Activated naive CD4-positive, alpha-beta T cell treated with anti-CD3 and anti-CD28 coated beads for 36 hours (primary cell): ENCODE measurements around the gene IKZF3. TPM values are rescaled to one million over a fixed set of nuclear protein-coding genes. Genes with fewer than 3 reads are reported as not detected.
"Not testable (repeated sequence)": the region's sequence is repeated elsewhere in the genome, so short reads cannot be mapped to it uniquely, and the experiment has no call there.

ENCODE experiments used
- CTCF ChIA-PET: fragments of 350-600 bp; sonication (Branson Sonifier 250); formaldehyde crosslinking; loops from one replicate; lab custom pipeline; 2021; ENCODE audit warnings: antibody characterized with exemption; lab: Charles Lee
- DNase-seq: peaks from one replicate; pipeline ENCODE4 v3.0.0-alpha.2; 2020
- H3K27ac Mint-ChIP-seq: one replicate; pipeline ENCODE4 v1.8.0; 2021; ENCODE audit warnings: mild to moderate bottlenecking, mixed read lengths
- H3K27me3 Mint-ChIP-seq: one replicate; pipeline ENCODE4 v1.8.0; 2021; ENCODE audit warnings: low read depth, mixed read lengths
- H3K36me3 Mint-ChIP-seq: one replicate; pipeline ENCODE4 v1.8.0; 2021; ENCODE audit warnings: low read depth, mixed read lengths
- H3K4me1 Mint-ChIP-seq: one replicate; pipeline ENCODE4 v1.8.0; 2021; ENCODE audit warnings: low read depth, mixed read lengths
- H3K4me3 Mint-ChIP-seq: one replicate; pipeline ENCODE4 v1.8.0; 2021; ENCODE audit warnings: mild to moderate bottlenecking, moderate library complexity, mixed read lengths
- H3K9me3 Mint-ChIP-seq: one replicate; pipeline ENCODE4 v1.8.0; 2021; ENCODE audit warnings: mixed read lengths
- intact Hi-C: fragments of 100-400 bp; cut with micrococcal nuclease; formaldehyde crosslinking; loops from one replicate; pipeline ENCODE4 v1.15.1; 2023
- total RNA-seq, 2 experiments: library from RNA; stranded (reverse); gene quantifications; one replicate each; pipeline ENCODE4 v1.2.3, GENCODE V29; 2021

Gene IKZF3
- total RNA-seq, 2 experiments from 2014 or later: 34.2 to 36.1 TPM

GRCh38 chr17:39751016-39751543 is 113.0 kb downstream of the IKZF3 start:
- no peak overlapping the region for H3K27ac Mint-ChIP-seq
- no peaks in the 10 kb centered on the region for H3K36me3 Mint-ChIP-seq
- intact Hi-C loops: loop anchor here (5.0 kb wide), 2 partner anchors 289 to 349 kb away; partner anchors contain the start of genes CDK12 and FBXL20
- no peaks in the 10 kb centered on the region for H3K9me3 Mint-ChIP-seq
- peaks cover 29% of the 10 kb centered on the region for H3K4me1 Mint-ChIP-seq
- H3K27me3 Mint-ChIP-seq: no peaks in the 10 kb centered on the region
- DNase-seq: no peak
- no peak overlapping the region for H3K4me3 Mint-ChIP-seq
- CTCF ChIA-PET: interaction anchor here (0.8 to 0.9 kb wide), 2 partner anchors 120 to 128 kb away, joined by 3 to 4 read pairs; no protein-coding TSS in a partner anchor

DNA sequence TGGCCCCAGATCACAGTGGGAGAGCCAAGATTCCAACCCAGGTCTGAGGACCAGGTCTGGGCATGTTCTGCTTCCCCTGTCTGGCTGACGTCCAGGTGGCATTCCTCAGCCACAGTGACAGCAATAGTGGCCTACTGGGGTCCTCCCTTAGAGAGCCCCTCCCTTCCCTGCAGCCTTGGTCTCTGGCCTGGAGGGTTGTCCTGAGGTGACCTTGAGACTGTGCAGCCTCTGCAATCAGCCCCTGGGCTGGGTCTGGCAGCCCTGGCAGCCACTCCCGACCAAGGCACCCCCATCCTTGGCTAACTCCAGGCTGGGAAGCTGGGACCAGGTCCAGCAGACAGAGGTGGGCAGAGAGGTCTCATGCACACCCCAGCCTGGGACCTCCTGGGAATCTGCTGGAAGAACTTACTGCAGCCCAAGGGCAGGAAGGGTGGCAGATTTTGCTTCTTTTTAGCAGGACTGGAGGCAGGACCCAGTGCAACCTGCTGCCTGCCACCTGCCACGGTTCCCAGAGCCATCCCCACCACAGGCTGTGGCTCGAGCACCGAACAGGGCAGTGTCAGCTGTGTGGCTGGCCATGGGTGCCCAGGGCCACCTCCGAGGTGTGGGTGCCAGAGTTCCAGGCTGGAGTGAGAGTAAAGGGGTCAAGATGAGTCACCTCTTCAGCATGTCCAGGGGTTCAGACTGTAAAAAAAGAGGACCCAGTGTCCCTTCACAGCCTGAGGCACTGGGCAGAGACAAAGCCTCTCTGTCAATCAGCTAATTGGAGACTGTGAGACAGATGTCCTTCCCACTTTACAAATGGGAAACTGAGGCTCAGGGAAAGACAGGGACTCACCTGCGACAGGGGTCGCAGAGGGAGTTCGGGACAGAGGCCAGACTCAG is 113.7 kb downstream of the IKZF3 start:
- Mint-ChIP-seq H3K27me3 (no peaks in the 10 kb centered on the region), H3K9me3 (no peaks in the 10 kb centered on the region), H3K27ac (no peak overlapping the region), H3K4me1 (peaks cover 22% of the 10 kb centered on the region), H3K4me3 (no peak overlapping the region), H3K36me3 (no peaks in the 10 kb centered on the region)
- intact Hi-C loops: loop anchor here (5.0 kb wide), 2 partner anchors 288 to 348 kb away; partner anchors contain the start of genes CDK12 and FBXL20
- DNase-seq: no peak
- CTCF ChIA-PET: interaction anchor here (0.9 to 1.1 kb wide), 2 partner anchors 82 to 127 kb away, joined by 3 to 4 read pairs; partner anchors contain the start of gene PNMT

GRCh38 chr17:39748444-39749034 is 115.6 kb downstream of the IKZF3 start:
- H3K9me3 Mint-ChIP-seq, H3K27me3 Mint-ChIP-seq, DNase-seq, intact Hi-C loops, H3K36me3 Mint-ChIP-seq, H3K4me3 Mint-ChIP-seq, H3K27ac Mint-ChIP-seq: not testable (repeated sequence)
- H3K4me1 Mint-ChIP-seq: peaks cover 15% of the 10 kb centered on the region
- CTCF ChIA-PET: interaction anchor here (1.0 to 1.6 kb wide), 2 partner anchors 18 to 127 kb away, joined by 3 to 4 read pairs; partner anchors contain the start of gene MIEN1

DNA sequence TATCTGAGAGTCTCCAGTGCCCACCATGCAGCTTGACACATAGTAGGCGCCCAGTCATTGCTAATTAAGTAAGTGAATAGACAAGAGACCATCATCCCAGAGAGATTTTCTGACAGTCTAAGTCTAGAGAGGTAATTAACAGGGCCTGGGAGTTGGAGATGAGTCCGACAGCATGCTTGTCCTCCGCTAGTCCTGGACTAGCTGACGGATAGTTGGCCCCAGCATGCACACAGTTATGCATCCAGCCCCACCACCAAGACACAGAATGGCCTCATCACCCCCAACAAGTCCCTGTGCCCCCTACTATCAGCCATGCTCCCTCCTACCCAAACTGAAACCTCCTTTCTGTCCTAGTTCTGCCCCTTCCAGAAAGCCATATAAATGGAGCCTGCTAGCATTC is 116.4 kb downstream of the IKZF3 start:
- CTCF ChIA-PET: interaction anchor here (1.6 kb wide), 1 partner anchor 18 kb away, joined by 4 read pairs; the partner anchor contains the start of gene MIEN1
- intact Hi-C loops: no loop called here
- Mint-ChIP-seq H3K9me3 (no peaks in the 10 kb centered on the region), H3K4me3 (no peak overlapping the region), H3K27ac (no peak overlapping the region), H3K27me3 (no peaks in the 10 kb centered on the region), H3K36me3 (no peaks in the 10 kb centered on the region), H3K4me1 (peaks cover 8% of the 10 kb centered on the region)
- no peak for DNase-seq

DNA sequence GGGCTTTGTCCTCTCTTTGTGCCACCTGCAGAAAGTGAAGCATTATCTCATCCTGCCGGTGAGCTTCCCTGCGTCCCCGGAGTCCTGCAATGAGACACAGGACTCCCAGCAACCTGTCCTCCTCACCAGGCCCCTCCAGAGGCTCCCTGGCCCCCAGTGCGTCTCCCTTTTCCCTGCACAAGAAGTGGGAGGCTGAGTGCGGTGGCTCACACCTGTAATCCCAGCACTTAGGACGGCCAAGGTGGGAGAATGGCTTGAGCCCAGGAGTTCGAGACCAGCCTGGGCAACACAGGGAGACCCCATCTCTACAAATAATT is 118.0 kb downstream of the IKZF3 start:
- H3K36me3 Mint-ChIP-seq: no peaks in the 10 kb centered on the region
- H3K27me3 Mint-ChIP-seq: no peaks in the 10 kb centered on the region
- CTCF ChIA-PET: no interaction called here
- H3K4me1 Mint-ChIP-seq: no peaks in the 10 kb centered on the region
- H3K9me3 Mint-ChIP-seq: no peaks in the 10 kb centered on the region
- H3K27ac Mint-ChIP-seq: no peak overlapping the region
- no peak for DNase-seq
- no peak overlapping the region for H3K4me3 Mint-ChIP-seq
- intact Hi-C loops: no loop called here

- Mint-ChIP-seq H3K27ac (no peak overlapping the region), H3K9me3 (no peaks in the 10 kb centered on the region), H3K27me3 (peaks cover 2% of the 10 kb centered on the region), H3K4me3 (no peak overlapping the region), H3K4me1 (peaks cover under 1% of the 10 kb centered on the region), H3K36me3 (no peaks in the 10 kb centered on the region)
- CTCF ChIA-PET: no interaction called here
- DNase-seq: no peak
- intact Hi-C loops: no loop called here
Measured at GRCh38 chr17:39745335-39746144, 118.6 kb downstream of the IKZF3 start.

DNA sequence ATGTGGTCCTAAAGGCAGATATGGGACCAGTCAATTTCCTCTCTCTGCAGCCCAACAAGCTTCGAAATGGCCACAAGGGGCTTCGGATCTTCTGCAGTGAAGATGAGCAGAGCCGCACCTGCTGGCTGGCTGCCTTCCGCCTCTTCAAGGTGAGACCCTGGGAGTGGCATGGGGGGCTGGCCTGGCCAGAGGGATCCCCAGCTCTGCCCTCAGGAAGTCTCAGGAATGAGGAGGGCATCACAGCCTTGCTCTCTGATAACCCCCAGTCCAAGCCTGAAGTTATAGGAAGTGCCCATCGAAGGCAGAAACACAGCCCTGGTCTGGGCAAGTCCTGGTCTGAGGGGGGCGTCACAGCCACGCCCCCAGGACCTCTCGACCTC is 119.3 kb downstream of the IKZF3 start:
- H3K4me3 Mint-ChIP-seq: no peak overlapping the region

GRCh38 chr17:39744075-39744835 is 119.9 kb downstream of the IKZF3 start:
- intact Hi-C loops: no loop called here
- no peaks in the 10 kb centered on the region for H3K9me3 Mint-ChIP-seq
- no peak overlapping the region for H3K27ac Mint-ChIP-seq
- H3K27me3 Mint-ChIP-seq: peaks cover 6% of the 10 kb centered on the region
- H3K4me1 Mint-ChIP-seq: peaks cover 11% of the 10 kb centered on the region
- CTCF ChIA-PET: no interaction called here
- no peak for DNase-seq
- H3K4me3 Mint-ChIP-seq: no peak overlapping the region
- no peaks in the 10 kb centered on the region for H3K36me3 Mint-ChIP-seq

More for the DNA sequence above, 119.3 kb downstream of the IKZF3 start:
- H3K36me3 Mint-ChIP-seq: no peaks in the 10 kb centered on the region
- peaks cover 8% of the 10 kb centered on the region for H3K4me1 Mint-ChIP-seq
- no peaks in the 10 kb centered on the region for H3K9me3 Mint-ChIP-seq
- DNase-seq: no peak
- intact Hi-C loops: no loop called here
- no peak overlapping the region for H3K27ac Mint-ChIP-seq
- peaks cover 6% of the 10 kb centered on the region for H3K27me3 Mint-ChIP-seq
- CTCF ChIA-PET: no interaction called here

DNA sequence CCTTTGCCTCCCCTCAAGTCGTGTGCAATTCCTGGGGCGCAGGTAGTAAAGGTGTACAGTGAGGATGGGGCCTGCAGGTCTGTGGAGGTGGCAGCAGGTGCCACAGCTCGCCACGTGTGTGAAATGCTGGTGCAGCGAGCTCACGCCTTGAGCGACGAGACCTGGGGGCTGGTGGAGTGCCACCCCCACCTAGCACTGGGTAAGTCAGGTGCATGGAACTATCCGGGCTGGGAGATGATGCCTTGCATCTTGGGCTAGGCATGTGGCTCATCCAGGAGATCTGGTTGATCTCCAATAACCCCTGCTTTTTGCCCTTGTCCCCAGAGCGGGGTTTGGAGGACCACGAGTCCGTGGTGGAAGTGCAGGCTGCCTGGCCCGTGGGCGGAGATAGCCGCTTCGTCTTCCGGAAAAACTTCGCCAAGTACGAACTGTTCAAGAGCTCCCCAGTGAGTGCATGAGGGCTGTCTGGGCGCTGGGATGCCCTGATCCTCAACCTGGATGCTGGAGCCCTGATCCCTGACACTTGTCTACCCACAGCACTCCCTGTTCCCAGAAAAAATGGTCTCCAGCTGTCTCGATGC is 121.2 kb downstream of the IKZF3 start:
- Mint-ChIP-seq H3K36me3 (no peaks in the 10 kb centered on the region), H3K4me3 (no peak overlapping the region), H3K27ac (no peak overlapping the region), H3K9me3 (no peaks in the 10 kb centered on the region), H3K27me3 (peaks cover 12% of the 10 kb centered on the region), H3K4me1 (peaks cover 20% of the 10 kb centered on the region)
- CTCF ChIA-PET: interaction anchor here (1.2 kb wide), 1 partner anchor 13 kb away, joined by 3 read pairs; the partner anchor contains the start of gene MIEN1
- DNase-seq: no peak
- intact Hi-C loops: no loop called here

- H3K27me3 Mint-ChIP-seq: peaks cover 15% of the 10 kb centered on the region
- no peak for DNase-seq
- no peak overlapping the region for H3K4me3 Mint-ChIP-seq
- CTCF ChIA-PET: interaction anchor here (1.2 kb wide), 1 partner anchor 12 kb away, joined by 3 read pairs; the partner anchor contains the start of gene MIEN1
- intact Hi-C loops: no loop called here
- peaks cover 23% of the 10 kb centered on the region for H3K4me1 Mint-ChIP-seq
- no peaks in the 10 kb centered on the region for H3K36me3 Mint-ChIP-seq
- no peak overlapping the region for H3K27ac Mint-ChIP-seq
- H3K9me3 Mint-ChIP-seq: no peaks in the 10 kb centered on the region
Measured at GRCh38 chr17:39742126-39742855, 121.8 kb downstream of the IKZF3 start.
